Upper lobe of left lung (tissue), 4 donors: Measurements from ENCODE around the gene UNC45B.
"Not testable (repeated sequence)": the region's sequence is repeated elsewhere in the genome, so short reads cannot be mapped to it uniquely, and the experiment has no call there.

Experiments
- EP300 ChIP-seq, 4 donors: sonication (generic); formaldehyde crosslinking; IDR thresholded peaks; one replicate each; pipeline ENCODE4 v1.5.1; 2017; ENCODE audit warnings: antibody characterized with exemption in 4 of 4, control low read depth in 2 of 4
- POLR2A ChIP-seq, 4 donors: fragments of 450-650 bp; IDR thresholded peaks; one replicate each; pipeline ENCODE4 v1.5.1; 2016 to 2017; ENCODE audit warnings: antibody characterized with exemption in 4 of 4, mild to moderate bottlenecking in 2 of 4
- POLR2AphosphoS5 ChIP-seq, 2 donors: sonication (generic); formaldehyde crosslinking; IDR thresholded peaks; one replicate each; pipeline ENCODE4 v1.5.1; 2017; ENCODE audit warnings: antibody characterized with exemption in 2 of 2
- TF ChIP-seq, protein P1 (sequence below), 6 experiments: fragments of 450-650 bp in 4 of 6; fragments of 200-600 bp in 2 of 6; sonication (generic) in 2 of 6; IDR thresholded peaks; one replicate each; pipeline ENCODE4 v1.5.1; 2016 to 2019; ENCODE audit warnings: antibody characterized with exemption in 6 of 6

- TF ChIP-seq, protein P1, sequence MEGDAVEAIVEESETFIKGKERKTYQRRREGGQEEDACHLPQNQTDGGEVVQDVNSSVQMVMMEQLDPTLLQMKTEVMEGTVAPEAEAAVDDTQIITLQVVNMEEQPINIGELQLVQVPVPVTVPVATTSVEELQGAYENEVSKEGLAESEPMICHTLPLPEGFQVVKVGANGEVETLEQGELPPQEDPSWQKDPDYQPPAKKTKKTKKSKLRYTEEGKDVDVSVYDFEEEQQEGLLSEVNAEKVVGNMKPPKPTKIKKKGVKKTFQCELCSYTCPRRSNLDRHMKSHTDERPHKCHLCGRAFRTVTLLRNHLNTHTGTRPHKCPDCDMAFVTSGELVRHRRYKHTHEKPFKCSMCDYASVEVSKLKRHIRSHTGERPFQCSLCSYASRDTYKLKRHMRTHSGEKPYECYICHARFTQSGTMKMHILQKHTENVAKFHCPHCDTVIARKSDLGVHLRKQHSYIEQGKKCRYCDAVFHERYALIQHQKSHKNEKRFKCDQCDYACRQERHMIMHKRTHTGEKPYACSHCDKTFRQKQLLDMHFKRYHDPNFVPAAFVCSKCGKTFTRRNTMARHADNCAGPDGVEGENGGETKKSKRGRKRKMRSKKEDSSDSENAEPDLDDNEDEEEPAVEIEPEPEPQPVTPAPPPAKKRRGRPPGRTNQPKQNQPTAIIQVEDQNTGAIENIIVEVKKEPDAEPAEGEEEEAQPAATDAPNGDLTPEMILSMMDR (IDR thresholded peaks at IDR 0.05), result not testable (repeated sequence)
- not testable (repeated sequence) for TF ChIP-seq POLR2AphosphoS5, POLR2A, EP300 (IDR thresholded peaks at IDR 0.05)
Observed at GRCh38 chr17:35172321-35172720, 24.7 kb downstream of the UNC45B start.
